Measurements from ENCODE around the gene FXYD1.

GRCh38 chr19:35144600-35145436, 6.2 kb downstream of the FXYD1 start:
- TF ChIP-seq CTCF (conservative IDR thresholded peaks at IDR 0.05; ENCODE audit: low read depth in 2 of 2), result no peak
- no peak for TF ChIP-seq NANOG (IDR thresholded peaks at IDR 0.05; ENCODE audit: borderline replicate concordance)
- TF ChIP-seq POLR2AphosphoS5 (IDR thresholded peaks at IDR 0.05; ENCODE audit: low read depth), result no peak
- no peak for TF ChIP-seq EZH2 (IDR thresholded peaks at IDR 0.05; ENCODE audit: low read depth, unreplicated experiment)
- no peak for TF ChIP-seq EZH2phosphoT487 (IDR thresholded peaks at IDR 0.05; ENCODE audit: unreplicated experiment)
- no peak for TF ChIP-seq CREB1 (CRISPR knock-in tag; IDR thresholded peaks at IDR 0.05; ENCODE audit: low read depth)
- no peak for TF ChIP-seq ZNF462 (CRISPR knock-in tag; IDR thresholded peaks at IDR 0.05)
- no peak for TF ChIP-seq ZNF331 (CRISPR knock-in tag; IDR thresholded peaks at IDR 0.05; ENCODE audit: low read depth)
- TF ChIP-seq JUNB (IDR thresholded peaks at IDR 0.05; ENCODE audit: unreplicated experiment), result no peak
- no peak for TF ChIP-seq REST (IDR thresholded peaks at IDR 0.05; ENCODE audit: unreplicated experiment)
- no peak for TF ChIP-seq STAT1 (IDR thresholded peaks at IDR 0.05; ENCODE audit: unreplicated experiment)
- no peak for TF ChIP-seq ETS1 (IDR thresholded peaks at IDR 0.05)
- no peak for TF ChIP-seq ZNF114 (CRISPR knock-in tag; IDR thresholded peaks at IDR 0.05)
